NCI-H1930 (cell line): ENCODE measurements around the gene EEFSEC.
A peak's percentile ranks its signal among the peaks of the same experiment; 100 is the strongest.

Experiments
- DNase-seq, 2 experiments: peaks; one replicate each; lab custom pipeline; 2025; lab: John Stamatoyannopoulos, UW

Gene EEFSEC

DNA sequence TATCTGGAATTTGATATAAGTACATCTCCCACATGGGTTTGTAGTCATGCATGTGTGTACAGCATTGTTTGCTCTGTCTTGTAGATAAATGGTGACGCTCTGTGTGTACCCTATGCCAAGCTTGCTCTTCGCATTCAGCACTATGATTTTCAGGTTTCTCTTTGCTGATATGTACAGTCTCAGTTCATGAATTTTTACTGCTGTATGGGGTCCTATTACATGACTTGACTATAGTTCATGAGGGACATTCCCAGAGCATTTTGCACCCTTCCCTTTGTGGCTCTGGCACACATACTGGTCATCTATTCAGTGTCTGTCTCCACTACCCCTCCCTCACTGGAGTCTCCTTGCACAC is 132.7 kb downstream of the EEFSEC start:
- no peak for DNase-seq

DNA sequence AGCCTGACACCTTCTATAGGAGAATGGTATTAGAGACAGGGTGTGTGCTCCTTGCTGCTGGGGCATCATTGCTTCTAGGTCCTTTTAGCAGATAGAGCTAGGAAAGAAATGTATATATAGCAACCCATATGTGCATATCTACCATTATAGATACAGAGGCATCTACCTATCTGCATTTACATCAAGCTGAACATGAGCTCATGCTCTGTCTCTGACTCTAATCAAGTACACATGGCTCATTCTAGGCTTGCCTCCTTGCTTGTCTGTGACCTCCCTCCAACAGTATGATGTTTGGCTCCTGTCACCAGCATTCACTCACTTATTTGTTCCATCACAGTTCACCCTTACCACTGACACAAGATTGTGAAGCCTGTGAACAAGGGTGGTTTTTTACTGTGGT is 133.4 kb downstream of the EEFSEC start:
- no peak for DNase-seq

DNA sequence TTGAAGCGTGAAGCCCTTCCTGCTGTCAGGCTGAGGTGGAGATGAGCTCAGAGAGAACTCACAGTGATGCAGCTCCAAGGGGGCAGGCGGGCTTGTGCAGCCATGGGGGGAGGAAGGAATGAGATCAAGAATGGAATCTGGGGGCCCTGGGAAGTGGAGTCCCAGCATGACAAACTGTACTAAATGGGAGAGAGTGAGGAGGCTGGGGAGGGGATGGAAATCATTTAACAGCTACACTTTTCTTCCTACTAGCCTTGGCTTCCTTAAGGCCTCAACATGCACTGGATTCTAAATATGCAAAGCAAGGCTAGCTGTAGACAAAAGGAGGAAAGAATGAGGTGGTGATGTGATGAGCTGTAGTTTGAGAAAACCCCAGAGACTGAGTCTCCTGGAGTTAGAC is 133.9 kb downstream of the EEFSEC start:
- DNase-seq = no peak

GRCh38 chr3:128289534-128289933 is 136.3 kb downstream of the EEFSEC start:
- no peak for DNase-seq

GRCh38 chr3:128290484-128290883 is 137.2 kb downstream of the EEFSEC start:
- DNase-seq = no peak

- no peak for DNase-seq
These were observed 140.6 kb downstream of the EEFSEC start for GRCh38 chr3:128293930-128294329.

- no peak for DNase-seq
These were observed 141.8 kb downstream of the EEFSEC start for GRCh38 chr3:128294999-128295468.

- no peak for DNase-seq
These were observed 143.4 kb downstream of the EEFSEC start for GRCh38 chr3:128296469-128297251.

- DNase-seq = no peak
These were observed 144.3 kb downstream of the EEFSEC start for GRCh38 chr3:128297401-128298138.

DNA sequence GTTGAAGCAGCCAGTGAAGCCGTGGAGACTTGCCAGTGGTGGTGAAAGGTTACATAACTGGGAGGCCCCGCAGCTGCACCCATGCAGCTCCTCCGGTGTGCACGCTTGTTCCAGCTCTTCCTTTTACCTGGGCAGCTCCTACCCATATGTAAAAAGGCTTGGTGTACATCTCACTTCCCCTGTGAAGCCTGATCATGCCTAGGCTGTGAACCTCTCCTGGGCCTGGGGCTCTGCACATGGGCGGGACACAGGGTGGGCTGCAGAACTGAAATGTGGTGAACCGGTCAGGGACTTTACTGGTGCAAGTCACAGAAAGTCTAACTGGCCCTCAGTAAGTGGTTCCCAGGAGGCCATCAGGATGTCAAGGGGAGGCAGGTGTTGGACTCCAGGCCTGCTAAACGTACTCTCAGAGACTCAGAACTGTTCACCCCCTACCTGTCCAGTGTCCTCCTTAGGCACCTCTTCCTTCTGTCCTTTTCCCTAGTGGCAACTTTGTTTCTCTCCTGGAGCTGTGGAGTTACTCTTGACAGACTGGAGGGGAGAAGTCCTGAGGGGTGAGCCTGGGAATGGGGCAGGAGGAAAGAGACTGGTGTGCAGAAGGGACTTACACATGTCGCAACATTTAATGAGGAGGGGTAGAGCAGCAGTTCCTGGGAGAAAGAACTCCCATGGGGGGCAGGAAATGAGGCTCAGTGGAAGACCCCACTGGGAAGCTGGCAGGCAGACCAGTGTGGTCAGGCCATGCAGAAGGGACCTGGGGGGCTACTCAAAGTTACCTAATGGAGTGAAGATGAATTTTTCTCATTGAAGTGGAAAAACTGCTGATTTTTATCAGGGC is 148.1 kb downstream of the EEFSEC start:
- DNase-seq = no peak

- no peak for DNase-seq
These were observed 153.2 kb downstream of the EEFSEC start for GRCh38 chr3:128306481-128306880.

DNA sequence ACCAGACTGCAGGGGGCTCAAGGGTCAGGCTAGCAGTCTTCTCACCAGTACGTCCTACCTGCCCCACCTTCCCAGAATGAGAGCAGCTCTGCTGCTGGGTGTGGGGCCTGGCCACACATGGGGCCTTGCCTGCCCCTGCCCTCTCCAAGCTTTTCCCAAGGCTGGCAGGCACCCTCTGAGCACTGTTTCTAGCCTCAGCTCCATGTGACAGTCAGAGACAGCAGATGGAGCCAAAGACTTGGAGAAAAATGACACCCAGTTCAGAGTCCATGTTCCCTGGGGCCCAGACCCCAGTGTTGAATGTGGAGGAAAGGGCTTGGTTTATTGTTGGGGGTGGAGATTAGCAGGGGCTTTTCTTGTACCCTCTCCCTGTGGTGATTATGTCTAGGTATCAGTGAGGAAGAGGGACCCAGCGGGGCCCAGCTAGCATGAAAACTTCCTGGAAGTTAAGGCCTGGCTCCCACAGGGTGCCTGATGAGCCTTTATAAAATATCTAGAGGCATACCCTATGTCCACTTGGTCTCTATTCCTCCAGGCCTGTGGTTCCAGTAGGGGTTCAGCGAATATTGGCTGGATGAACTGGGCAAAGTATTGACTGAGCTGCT is 153.8 kb downstream of the EEFSEC start:
- DNase-seq = peak in 1 of 2 experiments; percentile 9

DNA sequence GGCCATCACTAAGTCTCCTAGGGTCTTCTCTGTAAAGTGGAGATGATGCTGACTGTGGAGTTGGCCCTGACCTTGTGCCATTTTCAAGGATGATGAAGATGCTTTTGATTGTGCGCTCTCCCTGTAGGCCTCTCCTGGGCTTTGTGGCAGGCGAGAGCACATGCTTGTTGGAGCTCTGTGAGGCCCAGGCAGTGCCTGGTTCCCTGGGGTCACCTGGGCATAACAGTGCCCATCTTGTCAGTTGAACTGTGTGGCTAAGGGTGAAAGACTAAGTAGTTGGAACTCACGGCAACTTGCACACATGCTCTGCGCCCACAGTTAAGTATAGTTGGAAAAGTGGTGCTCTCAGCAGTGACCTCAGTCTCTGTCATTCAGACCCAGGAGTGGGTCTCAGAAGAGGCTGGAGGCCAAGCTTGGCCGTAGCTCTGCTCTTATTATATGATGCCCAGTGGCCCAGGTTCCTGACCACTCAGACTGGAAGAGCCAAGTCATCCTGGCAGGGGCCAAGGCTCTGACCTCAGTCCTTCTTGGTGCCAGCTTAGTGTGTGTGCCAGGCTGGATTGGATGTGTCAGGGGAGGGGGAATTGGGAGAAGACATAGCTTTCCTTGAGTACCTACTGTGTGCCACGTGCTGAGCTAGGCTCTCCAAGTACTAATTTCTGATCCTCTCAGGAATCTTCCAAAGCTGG is 154.6 kb downstream of the EEFSEC start:
- DNase-seq = no peak

DNA sequence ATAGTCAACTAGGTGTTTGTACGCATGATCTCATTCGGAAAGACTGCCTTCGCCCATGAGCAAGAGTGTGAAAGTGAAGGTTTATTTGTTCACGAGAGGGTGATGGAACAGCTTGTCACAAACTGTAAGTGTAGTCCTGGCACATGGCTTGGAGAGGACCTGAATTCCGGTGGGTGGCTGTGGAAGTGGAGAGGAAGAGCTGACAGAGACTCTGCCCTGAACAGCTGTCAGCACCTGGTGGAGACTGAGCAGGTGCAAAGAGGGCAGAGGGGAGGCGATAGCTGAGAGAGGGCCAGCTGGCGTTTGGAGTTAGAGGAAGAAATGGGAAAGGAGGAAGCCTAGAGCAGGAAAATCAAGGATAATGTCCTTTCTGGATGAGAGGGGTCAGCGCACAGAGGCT is 155.7 kb downstream of the EEFSEC start:
- no peak for DNase-seq

DNA sequence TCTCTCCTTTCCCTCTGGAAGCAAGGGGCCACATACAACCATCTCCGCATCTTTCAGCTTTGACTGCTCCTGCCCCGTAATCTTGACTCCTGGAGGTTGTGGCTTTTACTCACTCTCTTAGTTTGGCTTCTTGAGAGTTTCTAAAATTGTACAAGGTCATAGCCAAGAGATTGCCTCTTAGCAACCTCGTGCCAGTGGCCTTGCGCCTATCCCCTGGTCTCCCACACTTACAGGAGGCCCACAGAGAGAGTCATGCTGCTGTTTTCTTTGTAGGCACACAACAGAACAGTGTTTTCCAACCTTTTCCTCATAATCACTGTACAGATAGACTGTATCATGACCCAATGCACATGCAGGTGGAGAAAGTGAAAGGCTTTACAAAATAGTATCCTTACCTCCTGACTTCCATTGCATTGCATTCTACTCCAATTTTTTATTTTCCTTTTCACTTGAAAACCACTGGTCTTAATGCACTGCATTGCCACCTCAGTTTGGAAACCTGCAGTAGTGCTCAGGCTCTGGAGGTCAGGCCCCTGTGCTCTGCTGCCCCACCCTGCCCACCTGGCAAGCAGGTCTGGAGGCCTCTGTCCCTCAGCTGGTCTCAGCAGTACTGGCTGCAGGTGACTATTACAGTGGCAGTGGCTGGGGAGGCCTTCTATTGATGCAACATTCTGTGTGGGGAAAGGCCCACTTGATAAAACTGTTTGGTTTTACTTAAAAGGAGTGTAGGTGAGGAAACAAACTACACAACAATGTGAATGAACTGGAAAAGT is 157.2 kb downstream of the EEFSEC start:
- no peak for DNase-seq

DNA sequence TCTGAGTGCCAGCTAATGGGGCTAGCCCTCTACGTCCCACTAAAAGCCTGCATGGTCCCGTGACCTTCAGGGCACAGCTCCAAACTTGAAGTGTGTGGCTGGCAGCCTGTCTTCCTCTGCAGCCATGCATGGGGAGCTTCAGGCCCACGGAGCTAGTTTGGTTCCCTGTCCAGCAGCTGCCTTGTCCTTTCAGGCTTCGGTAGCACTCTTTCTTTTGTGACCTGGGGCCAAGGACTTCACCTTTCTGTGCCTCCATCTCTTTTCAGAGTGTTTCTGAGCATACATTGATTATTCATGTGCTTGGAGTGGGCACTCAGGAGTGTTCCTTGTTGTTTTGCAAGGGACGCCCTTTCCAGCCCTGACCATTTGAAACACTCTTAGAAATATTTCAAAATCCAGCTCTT is 158.2 kb downstream of the EEFSEC start:
- DNase-seq = no peak

GRCh38 chr3:128312271-128312670 is 159.0 kb downstream of the EEFSEC start:
- no peak for DNase-seq

DNA sequence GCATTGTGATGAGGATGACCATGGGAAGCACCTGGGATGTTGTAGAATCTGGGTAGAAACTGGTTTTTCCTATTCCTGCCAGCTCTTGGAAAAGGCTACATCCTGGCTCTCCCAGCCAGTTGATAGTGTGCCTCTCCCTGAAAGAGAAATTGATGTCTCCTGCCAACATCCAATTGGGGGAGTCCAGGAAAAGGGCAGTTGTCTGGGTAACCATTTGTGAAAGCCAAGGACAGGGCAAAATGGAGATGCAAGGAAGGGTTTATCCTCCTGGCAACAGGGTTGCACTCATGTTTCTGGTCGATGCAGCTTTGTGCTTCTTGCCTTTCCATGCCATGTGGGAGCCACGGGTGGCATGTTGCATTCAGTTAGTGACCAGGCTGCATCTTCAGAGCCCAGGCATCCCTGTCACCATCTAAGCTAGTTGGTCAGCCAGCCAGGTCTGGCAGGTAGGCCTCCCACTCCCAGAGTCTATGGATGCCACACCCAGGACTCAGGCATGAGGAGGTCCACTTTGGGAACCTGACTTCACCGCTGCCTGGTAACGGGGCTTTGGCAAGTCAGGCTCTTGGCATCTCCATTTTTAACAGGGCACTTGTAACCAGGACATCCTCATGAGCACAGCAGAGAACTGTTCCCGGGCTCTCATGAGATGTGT is 159.9 kb downstream of the EEFSEC start:
- DNase-seq = no peak

DNA sequence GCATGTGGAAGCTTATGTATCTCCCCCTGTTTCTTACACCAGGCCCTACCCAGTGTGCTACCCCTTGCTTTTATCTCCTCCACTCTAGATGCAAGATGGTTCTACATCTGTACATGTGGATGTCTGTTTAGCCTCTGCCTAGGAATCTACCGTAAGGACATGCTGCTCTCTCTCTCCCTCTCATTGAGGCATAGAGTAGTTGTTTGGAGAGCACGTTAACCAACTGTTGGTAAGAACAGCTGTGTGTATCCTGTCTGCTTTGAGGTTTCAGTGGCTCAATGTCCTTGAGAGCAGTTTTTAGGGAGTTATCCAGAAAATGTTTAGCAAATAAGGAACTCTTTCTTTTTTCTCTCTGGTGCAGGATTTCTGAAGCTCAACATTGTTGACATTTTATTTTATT is 160.7 kb downstream of the EEFSEC start:
- no peak for DNase-seq

GRCh38 chr3:128315313-128315712 is 162.0 kb downstream of the EEFSEC start:
- no peak for DNase-seq
